GM18907 (cell line): Measurements from ENCODE around the gene RBFOX1.
"Not testable (repeated sequence)": the region's sequence is repeated elsewhere in the genome, so short reads cannot be mapped to it uniquely, and the experiment has no call there.

ENCODE experiments used
- ATAC-seq: cut with Tn5 transposase; IDR thresholded peaks from one replicate; pipeline ENCODE4 v1.9.1; 2021; ENCODE audit warnings: mild to moderate bottlenecking, moderate library complexity; ENCODE audit not compliant: unreplicated experiment

The RBFOX1 gene

DNA sequence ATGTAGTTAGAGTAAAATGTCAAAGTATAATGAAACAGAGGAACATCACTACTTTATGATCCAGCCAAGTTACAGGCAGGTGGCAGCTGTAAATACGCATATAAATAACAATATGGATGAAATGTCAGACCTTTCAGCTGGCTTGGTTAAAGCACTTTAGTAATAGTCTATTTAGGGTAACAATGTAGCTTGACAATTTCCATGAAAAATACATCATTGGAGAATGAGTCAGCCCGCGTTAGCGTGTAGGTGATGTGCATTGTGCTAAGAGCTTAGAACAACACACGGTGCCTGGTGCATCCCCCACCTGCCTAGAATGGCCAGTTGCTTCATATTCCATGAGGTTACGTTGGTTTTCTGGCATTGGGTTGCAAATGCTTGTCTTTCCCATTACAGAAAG, 119.4 kb downstream of the RBFOX1 start:
- no peak for ATAC-seq

DNA sequence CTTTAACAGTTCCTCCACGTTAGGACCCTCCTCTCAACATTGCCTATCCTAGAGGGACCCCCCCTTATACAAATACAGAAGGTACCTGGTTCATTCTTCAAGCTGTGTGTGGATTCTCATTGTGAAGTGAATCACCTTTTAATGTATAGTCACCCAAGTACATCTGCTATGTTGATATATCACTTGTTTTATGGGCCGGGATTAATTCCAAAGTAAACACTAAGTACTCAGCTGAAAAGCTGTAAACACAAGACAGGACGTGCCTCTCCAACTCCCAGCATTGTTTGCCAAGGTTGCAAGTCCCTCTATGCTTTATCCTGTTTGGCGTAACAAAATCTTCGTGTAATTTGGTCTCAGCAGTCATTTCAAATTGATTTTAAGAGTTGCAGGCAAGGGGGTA, 123.6 kb downstream of the RBFOX1 start:
- ATAC-seq, result no peak

- no peak for ATAC-seq
Measured at GRCh38 chr16:7458144-7458543, 125.5 kb downstream of the RBFOX1 start.

- no peak for ATAC-seq
Measured at GRCh38 chr16:7470344-7470743, 137.7 kb downstream of the RBFOX1 start.

- ATAC-seq, result no peak
Measured at GRCh38 chr16:7471268-7471667, 138.6 kb downstream of the RBFOX1 start.

GRCh38 chr16:7482032-7482431, 149.4 kb downstream of the RBFOX1 start:
- ATAC-seq, result no peak

- ATAC-seq, result no peak
Measured at GRCh38 chr16:7482596-7483290, 150.1 kb downstream of the RBFOX1 start.

GRCh38 chr16:7487574-7488323, 155.1 kb downstream of the RBFOX1 start:
- ATAC-seq, result no peak

- no peak for ATAC-seq
Measured at GRCh38 chr16:7492122-7492521, 159.5 kb downstream of the RBFOX1 start.

GRCh38 chr16:7493133-7493532, 160.5 kb downstream of the RBFOX1 start:
- no peak for ATAC-seq

GRCh38 chr16:7497691-7498090, 165.0 kb downstream of the RBFOX1 start:
- ATAC-seq, result no peak

GRCh38 chr16:7501868-7502267, 169.2 kb downstream of the RBFOX1 start:
- ATAC-seq, result no peak

DNA sequence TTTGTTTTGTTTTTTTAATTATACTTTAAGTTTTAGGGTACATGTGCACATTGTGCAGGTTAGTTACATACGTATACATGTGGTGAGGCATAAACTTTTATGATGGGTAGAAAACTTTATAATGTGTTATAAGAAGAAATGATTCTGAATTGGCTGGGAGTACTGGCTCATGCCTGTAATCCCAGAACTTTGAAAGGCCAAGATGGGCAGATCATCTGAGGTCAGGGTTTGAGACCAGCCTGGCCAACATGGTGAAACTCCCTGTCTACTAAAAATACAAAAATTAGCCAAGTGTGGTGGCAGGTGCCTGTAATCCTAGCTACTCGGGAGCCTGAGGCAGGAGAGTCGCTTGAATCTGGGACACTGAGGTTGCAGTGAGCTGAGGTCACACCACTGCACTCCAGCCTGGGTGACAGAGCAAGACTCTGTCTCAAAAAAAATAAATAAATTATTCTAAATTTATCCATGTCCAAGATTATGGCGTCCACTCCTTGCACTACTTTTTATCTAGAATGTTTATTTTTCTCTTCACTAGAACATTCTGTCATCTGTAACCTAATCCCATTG, 170.0 kb downstream of the RBFOX1 start:
- not testable (repeated sequence) for ATAC-seq

DNA sequence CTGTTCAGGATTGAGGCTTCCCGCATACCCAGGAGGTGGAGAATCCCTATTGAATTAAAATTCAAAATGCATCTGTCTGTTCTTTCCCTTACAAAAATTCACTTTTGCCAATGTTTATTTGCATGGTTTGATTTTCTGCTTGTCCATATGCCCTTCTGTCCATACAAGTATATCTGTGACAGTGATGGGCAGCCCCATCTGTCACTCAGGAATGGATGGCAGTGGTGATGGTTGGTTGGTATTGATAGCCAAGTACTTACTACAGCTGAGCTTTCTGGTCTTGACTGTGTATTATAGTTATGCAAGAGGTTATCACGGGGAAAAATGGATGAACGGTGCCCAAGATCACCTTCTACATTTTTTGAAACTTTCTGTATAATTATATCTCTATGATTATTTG, 171.0 kb downstream of the RBFOX1 start:
- ATAC-seq, result no peak

DNA sequence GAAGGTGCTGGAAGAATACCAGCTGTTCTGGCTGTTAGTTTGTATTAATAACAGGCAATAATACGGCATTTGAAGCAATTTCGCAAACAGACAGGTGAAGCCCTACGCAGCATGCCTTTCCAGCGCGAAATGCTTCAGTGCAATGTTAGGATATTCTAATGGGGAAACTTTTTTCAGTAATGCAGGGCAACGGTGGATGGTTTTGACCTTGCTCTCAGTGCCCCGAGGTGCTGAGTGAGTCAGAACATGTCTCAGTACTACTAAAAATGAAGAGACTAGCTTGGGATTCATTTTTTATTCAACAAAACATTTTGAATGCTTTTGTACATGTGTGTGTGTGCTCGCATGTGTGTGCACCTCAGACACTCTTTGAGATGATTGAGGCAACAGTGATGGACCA, 172.2 kb downstream of the RBFOX1 start:
- ATAC-seq, result no peak

- ATAC-seq, result no peak
Measured at GRCh38 chr16:7505495-7505894, 172.8 kb downstream of the RBFOX1 start.

DNA sequence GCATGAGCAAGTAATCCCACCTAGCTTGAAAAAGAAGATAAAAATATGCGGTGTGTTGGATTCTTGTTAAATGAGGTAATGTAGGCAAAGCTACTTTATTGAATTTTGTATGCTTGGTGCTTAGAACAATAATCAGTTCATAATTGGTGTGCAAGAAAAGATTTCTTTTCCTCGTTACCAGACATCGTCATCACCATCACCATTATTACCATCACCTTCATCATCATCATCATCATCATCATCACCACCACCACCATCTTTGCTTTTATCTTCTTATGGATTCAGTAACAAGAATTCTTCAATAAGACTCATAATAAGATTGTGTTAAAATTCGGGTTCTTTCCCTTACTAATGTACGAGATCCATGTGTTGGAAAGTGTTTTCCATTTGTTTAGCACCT, 173.7 kb downstream of the RBFOX1 start:
- no peak for ATAC-seq

- no peak for ATAC-seq
Measured at GRCh38 chr16:7508656-7509055, 176.0 kb downstream of the RBFOX1 start.

DNA sequence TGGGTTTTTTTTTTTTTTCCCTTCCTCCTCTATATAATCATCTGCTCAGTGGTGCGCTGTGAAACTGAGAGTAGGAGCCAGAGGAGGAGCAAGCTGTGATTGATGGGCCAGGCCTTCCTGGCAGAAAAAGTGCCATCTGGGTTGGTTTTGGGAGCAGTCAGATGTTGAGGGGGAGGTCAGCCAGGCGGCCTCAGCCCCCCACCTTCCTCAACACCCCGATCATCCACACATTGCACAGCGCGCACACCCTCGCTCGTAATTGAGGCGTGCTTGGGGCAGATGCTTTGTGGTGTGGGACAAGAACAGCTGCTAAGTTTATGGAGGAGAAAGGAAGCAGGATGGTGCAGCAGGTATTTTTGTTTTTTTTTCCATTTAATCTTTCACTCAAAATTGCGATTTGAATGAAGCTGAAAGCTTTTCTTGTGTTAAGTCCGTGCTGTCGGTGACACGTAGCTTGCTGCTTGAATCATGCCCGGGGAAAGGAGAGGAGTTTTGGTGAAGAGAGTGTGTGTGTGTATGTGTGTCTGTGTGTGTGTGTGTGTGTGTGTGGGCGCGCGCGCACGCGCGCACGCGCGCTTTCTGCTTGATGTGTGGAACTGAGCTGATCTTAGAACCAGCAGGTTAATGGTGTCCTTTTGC, 177.4 kb downstream of the RBFOX1 start:
- ATAC-seq, result no peak

GRCh38 chr16:7511549-7512260, 179.1 kb downstream of the RBFOX1 start:
- ATAC-seq, result no peak

DNA sequence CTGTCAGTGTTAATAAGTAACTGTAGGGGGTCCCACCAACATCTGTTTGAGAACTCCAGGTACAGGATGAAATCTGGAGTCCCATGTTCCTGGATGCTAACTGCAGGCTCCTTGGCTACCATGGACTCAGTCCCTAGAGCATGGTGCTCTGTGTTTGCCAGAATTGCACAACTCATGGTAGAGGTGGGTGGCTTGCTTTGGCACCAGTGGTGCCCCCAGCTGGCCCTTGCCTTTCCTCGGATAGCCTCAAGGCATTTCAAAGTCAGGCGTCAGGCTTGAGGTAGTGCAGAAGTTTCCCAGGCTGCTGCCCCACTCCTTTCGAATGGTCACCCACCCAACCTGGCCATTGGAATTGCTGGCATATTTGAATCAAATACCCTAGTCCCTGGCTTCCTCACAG, 179.9 kb downstream of the RBFOX1 start:
- no peak for ATAC-seq
